ENCODE results near the gene PLCH1.

Gene PLCH1

DNA sequence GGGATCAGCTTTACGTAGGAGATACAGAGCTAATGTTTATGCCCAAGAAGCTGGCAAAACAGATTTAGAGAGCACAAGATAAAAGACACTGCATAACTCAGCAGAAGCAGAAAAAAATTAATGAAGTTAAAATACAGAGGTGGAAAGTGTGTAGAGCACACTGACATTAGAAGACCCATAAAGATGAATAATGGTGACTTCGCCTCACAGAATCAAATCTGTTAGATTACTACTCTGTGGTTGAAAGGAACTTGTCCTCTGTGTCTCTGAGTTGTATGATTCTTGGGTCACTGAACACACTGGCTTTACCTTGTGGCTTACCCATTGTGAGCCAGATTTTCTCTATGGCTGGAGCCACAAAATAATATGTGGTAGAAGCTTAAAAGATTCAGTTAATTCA lies 224.4 kb downstream of the PLCH1 start:
- no peak overlapping the region for H3K4me3 ChIP-seq (replicated peaks; ENCODE audit: low read depth, low read length)
- no peak for TF ChIP-seq CTCF (IDR thresholded peaks at IDR 0.05; ENCODE audit: low read depth, low read length, missing control alignments)
- DNase-seq (ENCODE audit: extremely low read depth, low read depth) = no peak

DNA sequence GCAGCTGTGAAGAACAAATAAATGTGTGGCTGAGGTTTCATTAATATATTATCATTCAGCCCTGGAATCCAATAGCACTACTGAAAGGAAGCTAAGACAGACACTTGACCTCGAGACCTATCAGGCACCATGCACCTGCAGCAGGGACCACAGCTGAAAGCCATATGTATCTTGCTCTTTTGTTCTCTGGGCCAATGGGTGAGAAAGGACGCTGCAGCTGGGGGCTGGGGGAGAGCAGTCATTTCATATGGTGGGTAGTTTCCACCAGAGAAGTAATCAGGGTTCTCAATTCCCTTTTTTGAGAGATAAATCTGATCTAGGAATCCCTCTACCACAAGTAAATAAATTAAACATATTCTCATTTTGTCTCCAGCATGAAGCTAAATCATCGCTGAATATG lies 225.8 kb downstream of the PLCH1 start:
- no peak for DNase-seq (ENCODE audit: extremely low read depth, low read depth)
- no peak for TF ChIP-seq CTCF (IDR thresholded peaks at IDR 0.05; ENCODE audit: low read depth, low read length, missing control alignments)
- H3K4me3 ChIP-seq (replicated peaks; ENCODE audit: low read depth, low read length) = no peak overlapping the region

GRCh38 chr3:155517903-155518302 lies 227.0 kb downstream of the PLCH1 start:
- no peak overlapping the region for H3K4me3 ChIP-seq (replicated peaks; ENCODE audit: low read depth, low read length)
- DNase-seq (ENCODE audit: extremely low read depth, low read depth) = no peak

DNA sequence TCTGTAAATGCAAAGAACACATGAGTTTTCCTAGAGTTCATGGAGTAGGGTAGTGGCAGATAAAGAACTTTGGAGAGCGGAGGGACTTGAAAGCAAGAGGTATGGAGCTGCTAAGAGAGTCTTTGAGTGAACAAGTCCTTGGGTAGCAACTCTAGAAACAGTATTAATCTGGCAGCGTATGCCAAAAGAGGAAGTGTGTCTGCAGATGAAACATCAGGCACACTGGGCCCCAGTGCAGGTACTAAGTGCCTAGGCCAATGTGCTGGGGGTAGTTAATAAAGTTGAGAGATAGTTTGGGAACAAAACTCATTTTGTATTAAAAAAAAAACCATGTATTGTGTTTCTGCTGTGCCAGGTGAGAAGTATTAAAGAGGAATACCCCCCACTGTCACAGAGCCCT lies 228.4 kb downstream of the PLCH1 start:
- TF ChIP-seq CTCF (IDR thresholded peaks at IDR 0.05; ENCODE audit: low read depth, low read length, missing control alignments) = no peak
- DNase-seq (ENCODE audit: extremely low read depth, low read depth) = no peak
- no peak overlapping the region for H3K4me3 ChIP-seq (replicated peaks; ENCODE audit: low read depth, low read length)

More at GRCh38 chr3:155517903-155518302, 227.0 kb downstream of the PLCH1 start:
- no peak for TF ChIP-seq CTCF (IDR thresholded peaks at IDR 0.05; ENCODE audit: low read depth, low read length, missing control alignments)

DNA sequence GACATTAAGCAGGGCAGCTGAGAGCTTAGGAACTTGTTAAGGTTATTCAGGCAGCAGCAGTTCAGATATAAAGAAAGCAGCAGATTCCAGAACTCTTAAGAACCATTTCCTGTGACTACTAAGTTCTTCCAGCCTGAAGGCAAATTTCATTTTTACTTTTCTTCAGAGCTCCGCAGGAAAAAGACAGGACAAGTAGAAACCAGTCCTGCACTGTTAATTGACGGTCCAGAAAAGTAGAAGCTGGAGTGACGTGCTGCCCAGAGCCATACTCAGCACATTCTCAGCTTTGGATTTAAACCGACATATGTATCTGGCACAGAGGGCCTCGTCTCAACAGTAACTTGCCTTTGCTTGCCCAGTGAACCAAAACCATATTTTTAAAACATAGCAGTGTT lies 232.0 kb downstream of the PLCH1 start:
- DNase-seq (ENCODE audit: extremely low read depth, low read depth) = no peak
- no peak for TF ChIP-seq CTCF (IDR thresholded peaks at IDR 0.05; ENCODE audit: low read depth, low read length, missing control alignments)
- no peak overlapping the region for H3K4me3 ChIP-seq (replicated peaks; ENCODE audit: low read depth, low read length)

- TF ChIP-seq CTCF (IDR thresholded peaks at IDR 0.05; ENCODE audit: low read depth, low read length, missing control alignments) = no peak
- no peak for DNase-seq (ENCODE audit: extremely low read depth, low read depth)
- H3K4me3 ChIP-seq (replicated peaks; ENCODE audit: low read depth, low read length) = no peak overlapping the region
Measured at GRCh38 chr3:155512175-155512866, 232.6 kb downstream of the PLCH1 start.

- no peak overlapping the region for H3K4me3 ChIP-seq (replicated peaks; ENCODE audit: low read depth, low read length)
- no peak for TF ChIP-seq CTCF (IDR thresholded peaks at IDR 0.05; ENCODE audit: low read depth, low read length, missing control alignments)
- no peak for DNase-seq (ENCODE audit: extremely low read depth, low read depth)
Measured at GRCh38 chr3:155504682-155505081, 240.2 kb downstream of the PLCH1 start.

Measured in HFF-Myc (cell line).